Esophagus muscularis mucosa (tissue), 4 donors: ENCODE data around the gene CAST. TPM values are rescaled to one million over a fixed set of nuclear protein-coding genes. Genes with fewer than 3 reads are reported as not detected.

ENCODE experiments used
- DNase-seq: peaks from one replicate; pipeline ENCODE4 v3.0.0-alpha.2; 2017; ENCODE audit errors: extremely low spot score
- H3K27ac ChIP-seq, 4 donors: fragments of 200-600 bp; sonication (generic); replicated peaks in 1 of 4; 1 replicate in 3 of 4; 2 replicates in 1 of 4; pipeline ENCODE4 v1.5.1; 2016 to 2019; ENCODE audit warnings: mild to moderate bottlenecking in 1 of 4
- H3K27me3 ChIP-seq, 4 donors: fragments of 200-600 bp; sonication (generic); one replicate each; pipeline versions ENCODE4 v1.5.1 to v1.6.0; 2016 to 2019
- H3K36me3 ChIP-seq, 4 donors: fragments of 200-600 bp; sonication (generic); one replicate each; pipeline ENCODE4 v1.5.1; 2016 to 2019
- H3K4me1 ChIP-seq, 4 donors: fragments of 200-600 bp; sonication (generic); one replicate each; pipeline ENCODE4 v1.5.1; 2016 to 2019
- H3K4me3 ChIP-seq, 4 donors: fragments of 200-600 bp; sonication (generic); 1 replicate in 2 of 4; 2 replicates in 2 of 4; pipeline ENCODE4 v1.5.1; 2016 to 2019; ENCODE audit warnings: mild to moderate bottlenecking in 4 of 4, moderate library complexity in 1 of 4
- H3K9me3 ChIP-seq, 4 donors: fragments of 200-600 bp; sonication (generic); 1 replicate in 3 of 4; 2 replicates in 1 of 4; pipeline ENCODE4 v1.5.1; 2016 to 2019
- CTCF ChIP-seq, 3 experiments: fragments of 200-600 bp in 2 of 3; fragments of 450-650 bp in 1 of 3; sonication (generic) in 2 of 3; IDR thresholded peaks; one replicate each; pipeline ENCODE4 v1.5.1; 2017 to 2019; ENCODE audit warnings: antibody characterized with exemption in 3 of 3, mild to moderate bottlenecking in 2 of 3, moderate library complexity in 1 of 3
- EP300 ChIP-seq: sonication (generic); formaldehyde crosslinking; IDR thresholded peaks from one replicate; pipeline ENCODE4 v1.6.1; 2017; ENCODE audit warnings: antibody characterized with exemption
- POLR2A ChIP-seq: fragments of 450-650 bp; IDR thresholded peaks from one replicate; pipeline ENCODE4 v1.6.1; 2017; ENCODE audit warnings: antibody characterized with exemption, moderate library complexity, mild to moderate bottlenecking, low read depth
- POLR2AphosphoS5 ChIP-seq, 2 donors: sonication (generic); formaldehyde crosslinking; IDR thresholded peaks; one replicate each; pipeline ENCODE4 v1.6.1; 2017; ENCODE audit warnings: antibody characterized with exemption in 2 of 2
- WGBS: methylation state at CpG from one replicate; pipeline ENCODE4 v1.1.5; 2018; 5-methylcytosine and 5-hydroxymethylcytosine counted together
- intact Hi-C: fragments of 100-400 bp; cut with DNase I; formaldehyde crosslinking; loops from one replicate; pipeline ENCODE4 v1.15.1; 2023
- total RNA-seq, 4 donors: library from RNA; depleted of rRNA; stranded (reverse); fragments of >200 nt; gene quantifications; one replicate each; pipeline versions ENCODE4 v1.1.0 to v1.2.1, GENCODE V29; 2016

Gene CAST
- total RNA-seq, 4 donors from 2014 or later: 238 to 346 (median 296) TPM

GRCh38 chr5:96741106-96741505, 78.9 kb downstream of the CAST start:
- no peaks in the 10 kb centered on the region for H3K27me3 ChIP-seq
- no peak overlapping the region for H3K4me3 ChIP-seq
- DNase-seq: no peak
- no peak for TF ChIP-seq POLR2A
- TF ChIP-seq CTCF (IDR thresholded peaks at IDR 0.05): no peak
- no peak for TF ChIP-seq POLR2AphosphoS5 (IDR thresholded peaks at IDR 0.05)
- TF ChIP-seq EP300: no peak
- H3K4me1 ChIP-seq: peaks cover 10 to 51% (median 14%) of the 10 kb centered on the region in 4 donors
- intact Hi-C loops: no loop called here
- H3K36me3 ChIP-seq: peaks cover 64 to 98% (median 85%) of the 10 kb centered on the region in 4 donors
- no peaks in the 10 kb centered on the region for H3K9me3 ChIP-seq
- WGBS: 92% methylated on average over 3 of the region's 3 CpGs
- no peak overlapping the region for H3K27ac ChIP-seq

- TF ChIP-seq POLR2A (no peak), CTCF (IDR thresholded peaks at IDR 0.05) (no peak), POLR2AphosphoS5 (IDR thresholded peaks at IDR 0.05) (no peak), EP300 (no peak)
- peaks cover 10 to 55% (median 15%) of the 10 kb centered on the region in 4 donors for H3K4me1 ChIP-seq
- H3K27me3 ChIP-seq: no peaks in the 10 kb centered on the region
- no peak overlapping the region for H3K4me3 ChIP-seq
- H3K27ac ChIP-seq: no peak overlapping the region
- H3K9me3 ChIP-seq: no peaks in the 10 kb centered on the region
- intact Hi-C loops: no loop called here
- WGBS: 34% methylated on average over 3 of the region's 3 CpGs
- peaks cover 71 to 100% (median 89%) of the 10 kb centered on the region in 4 donors for H3K36me3 ChIP-seq
- no peak for DNase-seq
Measured at GRCh38 chr5:96741891-96742309, 79.7 kb downstream of the CAST start.

- TF ChIP-seq EP300 (no peak), POLR2A (no peak), POLR2AphosphoS5 (IDR thresholded peaks at IDR 0.05) (no peak), CTCF (IDR thresholded peaks at IDR 0.05) (no peak)
- Histone ChIP-seq H3K4me1 (peaks cover 13 to 55% (median 20%) of the 10 kb centered on the region in 4 donors), H3K27me3 (no peaks in the 10 kb centered on the region), H3K27ac (peak overlapping the region in 2 of 4 donors; percentile 22 to 50), H3K4me3 (no peak overlapping the region), H3K9me3 (no peaks in the 10 kb centered on the region), H3K36me3 (peaks cover 74 to 100% (median 89%) of the 10 kb centered on the region in 4 donors)
- DNase-seq: no peak
- intact Hi-C loops: no loop called here
- 83% methylated on average over 9 of the region's 9 CpGs for WGBS
Measured at GRCh38 chr5:96742538-96742937, 80.4 kb downstream of the CAST start.

GRCh38 chr5:96743065-96743768, 81.0 kb downstream of the CAST start:
- Histone ChIP-seq H3K4me1 (peaks cover 19 to 56% (median 25%) of the 10 kb centered on the region in 4 donors), H3K27ac (peak overlapping the region; percentile 4 to 50 (median 31)), H3K4me3 (no peak overlapping the region), H3K36me3 (peaks cover 68 to 100% (median 85%) of the 10 kb centered on the region in 4 donors), H3K9me3 (no peaks in the 10 kb centered on the region), H3K27me3 (no peaks in the 10 kb centered on the region)
- intact Hi-C loops: no loop called here
- WGBS: 91% methylated on average over 11 of the region's 11 CpGs
- DNase-seq: no peak
- no peak for TF ChIP-seq CTCF (IDR thresholded peaks at IDR 0.05)
- TF ChIP-seq POLR2AphosphoS5 (IDR thresholded peaks at IDR 0.05): peak in 1 of 2 donors; percentile 28
- TF ChIP-seq EP300: no peak
- no peak for TF ChIP-seq POLR2A
